ENCODE measurements around the gene CIRBP. TPM values are rescaled to one million over a fixed set of nuclear protein-coding genes. Genes with fewer than 3 reads are reported as not detected.

The CIRBP gene
- total RNA-seq, 4 donors from 2014 or later = 258 to 623 (median 458) TPM

- Histone ChIP-seq H3K27me3 (no peaks in the 10 kb centered on the region), H3K4me1 (no peaks in the 10 kb centered on the region), H3K27ac (no peak overlapping the region), H3K9me3 (no peaks in the 10 kb centered on the region), H3K36me3 (peaks cover 0 to 68% (median 0%) of the 10 kb centered on the region in 3 donors), H3K4me3 (no peak overlapping the region)
- DNase-seq = no peak
- TF ChIP-seq POLR2A (IDR thresholded peaks at IDR 0.05) (no peak), CTCF (IDR thresholded peaks at IDR 0.05) (no peak)
Observed at GRCh38 chr19:1226227-1226518, 43.0 kb upstream of the CIRBP start.

GRCh38 chr19:1226522-1227303, 42.4 kb upstream of the CIRBP start:
- Histone ChIP-seq H3K4me1 (no peaks in the 10 kb centered on the region), H3K27ac (no peak overlapping the region), H3K36me3 (peaks cover 0 to 63% (median 0%) of the 10 kb centered on the region in 3 donors), H3K9me3 (no peaks in the 10 kb centered on the region), H3K4me3 (no peak overlapping the region), H3K27me3 (no peaks in the 10 kb centered on the region)
- DNase-seq = no peak
- no peak for TF ChIP-seq CTCF (IDR thresholded peaks at IDR 0.05)
- no peak for TF ChIP-seq POLR2A (IDR thresholded peaks at IDR 0.05)

GRCh38 chr19:1227304-1228054, 41.7 kb upstream of the CIRBP start:
- Histone ChIP-seq H3K4me3 (no peak overlapping the region), H3K36me3 (peaks cover 0 to 55% (median 0%) of the 10 kb centered on the region in 3 donors), H3K9me3 (no peaks in the 10 kb centered on the region), H3K27ac (no peak overlapping the region), H3K27me3 (no peaks in the 10 kb centered on the region), H3K4me1 (peaks cover 0 to 5% (median 0%) of the 10 kb centered on the region in 4 donors)
- no peak for TF ChIP-seq POLR2A (IDR thresholded peaks at IDR 0.05)
- TF ChIP-seq CTCF (IDR thresholded peaks at IDR 0.05) = no peak
- DNase-seq = no peak

- no peak overlapping the region for H3K27ac ChIP-seq
- H3K4me1 ChIP-seq = peaks cover 0 to 14% (median 0%) of the 10 kb centered on the region in 4 donors
- peaks cover 0 to 46% (median 0%) of the 10 kb centered on the region in 3 donors for H3K36me3 ChIP-seq
- no peak for TF ChIP-seq POLR2A (IDR thresholded peaks at IDR 0.05)
- TF ChIP-seq CTCF (IDR thresholded peaks at IDR 0.05) = no peak
- no peak overlapping the region for H3K4me3 ChIP-seq
- no peaks in the 10 kb centered on the region for H3K9me3 ChIP-seq
- no peak for DNase-seq
- no peaks in the 10 kb centered on the region for H3K27me3 ChIP-seq
Observed at GRCh38 chr19:1228161-1228957, 40.8 kb upstream of the CIRBP start.

GRCh38 chr19:1229056-1229923, 39.8 kb upstream of the CIRBP start:
- Histone ChIP-seq H3K9me3 (no peaks in the 10 kb centered on the region), H3K4me3 (no peak overlapping the region), H3K36me3 (peaks cover 0 to 37% (median 0%) of the 10 kb centered on the region in 3 donors), H3K27me3 (peaks cover 0 to 4% of the 10 kb centered on the region in 2 donors), H3K27ac (no peak overlapping the region), H3K4me1 (peaks cover 0 to 24% (median 0%) of the 10 kb centered on the region in 4 donors)
- DNase-seq = no peak
- TF ChIP-seq CTCF (IDR thresholded peaks at IDR 0.05) (no peak), POLR2A (IDR thresholded peaks at IDR 0.05) (no peak)

Measured in Peyer's patch (tissue), 4 donors.